Fibroblast of pulmonary artery (primary cell): ENCODE results near the gene GALNT2.

Experiments
- DNase-seq: peaks from one replicate; pipeline ENCODE4 v3.0.0-alpha.2; 2010; ENCODE audit warnings: low read depth
- H3K4me3 ChIP-seq: replicated peaks from 2 replicates; pipeline ENCODE4 v1.5.1; 2011; ENCODE audit warnings: low read depth, mild to moderate bottlenecking, control low read depth, low read length, moderate library complexity
- CTCF ChIP-seq: IDR thresholded peaks from 2 replicates; pipeline ENCODE4 v1.5.1; 2011; ENCODE audit warnings: mild to moderate bottlenecking, control low read depth, low read length, inconsistent platforms; ENCODE audit errors: missing control alignments

Gene GALNT2

GRCh38 chr1:230278871-230279582 is 212.0 kb downstream of the GALNT2 start:
- no peak for TF ChIP-seq CTCF
- no peak overlapping the region for H3K4me3 ChIP-seq
- no peak for DNase-seq

GRCh38 chr1:230279583-230279945 is 212.5 kb downstream of the GALNT2 start:
- no peak for TF ChIP-seq CTCF
- DNase-seq: no peak

GRCh38 chr1:230280054-230280795 is 213.2 kb downstream of the GALNT2 start:
- no peak overlapping the region for H3K4me3 ChIP-seq
- no peak for DNase-seq
- no peak for TF ChIP-seq CTCF

More at GRCh38 chr1:230279583-230279945, 212.5 kb downstream of the GALNT2 start:
- H3K4me3 ChIP-seq: no peak overlapping the region

- TF ChIP-seq CTCF: no peak
- no peak for DNase-seq
- no peak overlapping the region for H3K4me3 ChIP-seq
Measured at GRCh38 chr1:230280906-230281413, 213.9 kb downstream of the GALNT2 start.

- DNase-seq: no peak
- no peak for TF ChIP-seq CTCF
Measured at GRCh38 chr1:230281556-230281955, 214.5 kb downstream of the GALNT2 start.

GRCh38 chr1:230282157-230282556 is 215.1 kb downstream of the GALNT2 start:
- TF ChIP-seq CTCF: no peak
- H3K4me3 ChIP-seq: no peak overlapping the region
- DNase-seq: no peak

More at GRCh38 chr1:230281556-230281955, 214.5 kb downstream of the GALNT2 start:
- H3K4me3 ChIP-seq: no peak overlapping the region
